GM18505 (cell line): ENCODE data around the gene MEIKIN.

Experiments
- ATAC-seq: cut with Tn5 transposase; IDR thresholded peaks from one replicate; pipeline ENCODE4 v1.9.1; 2021; ENCODE audit not compliant: unreplicated experiment
- POLR2A ChIP-seq: IDR thresholded peaks from 4 replicates; pipeline ENCODE4 v1.6.1; 2011; ENCODE audit warnings: borderline replicate concordance; ENCODE audit not compliant: insufficient read depth, insufficient read length; ENCODE audit errors: extremely low read depth

MEIKIN gene

DNA sequence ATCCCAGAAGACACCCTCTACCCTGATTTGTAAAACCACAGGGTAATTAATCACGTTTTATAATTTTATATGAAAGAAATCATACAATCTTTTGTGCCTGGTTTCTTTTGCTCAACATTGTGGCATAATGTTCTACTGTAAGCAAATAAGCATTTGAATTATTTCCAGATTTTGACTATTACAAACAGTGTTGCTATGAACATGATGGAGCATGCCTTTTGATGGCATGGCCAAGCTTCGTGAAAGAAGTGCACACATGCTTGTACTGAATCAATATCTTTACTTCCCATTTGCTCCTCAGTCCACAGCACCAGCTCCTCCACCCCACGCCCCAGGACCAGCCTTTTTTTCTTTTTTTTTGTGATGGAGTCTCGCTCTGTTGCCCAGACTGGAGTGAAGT, 36.1 kb upstream of the MEIKIN start:
- TF ChIP-seq POLR2A: no peak
- ATAC-seq: no peak

DNA sequence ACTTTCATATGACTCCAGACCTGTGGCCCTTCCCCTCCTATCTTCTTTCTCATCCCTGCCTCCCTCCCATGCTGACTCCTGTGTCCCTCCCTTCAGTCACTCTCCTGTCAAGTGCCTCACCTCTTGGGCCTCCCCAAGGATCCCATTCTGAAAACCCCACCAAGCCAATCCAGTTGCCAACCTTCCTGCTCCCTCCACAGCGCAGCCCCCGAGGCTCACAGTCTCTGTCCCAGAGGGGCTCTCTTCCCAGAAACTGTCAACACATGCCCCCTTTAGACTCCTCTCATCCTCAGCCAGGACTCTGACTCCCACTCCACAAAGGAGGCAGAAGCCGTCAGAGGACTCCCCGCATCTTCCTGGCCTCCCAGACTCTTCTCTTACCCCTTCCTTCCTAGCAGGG, 35.2 kb upstream of the MEIKIN start:
- ATAC-seq: no peak
- no peak for TF ChIP-seq POLR2A

DNA sequence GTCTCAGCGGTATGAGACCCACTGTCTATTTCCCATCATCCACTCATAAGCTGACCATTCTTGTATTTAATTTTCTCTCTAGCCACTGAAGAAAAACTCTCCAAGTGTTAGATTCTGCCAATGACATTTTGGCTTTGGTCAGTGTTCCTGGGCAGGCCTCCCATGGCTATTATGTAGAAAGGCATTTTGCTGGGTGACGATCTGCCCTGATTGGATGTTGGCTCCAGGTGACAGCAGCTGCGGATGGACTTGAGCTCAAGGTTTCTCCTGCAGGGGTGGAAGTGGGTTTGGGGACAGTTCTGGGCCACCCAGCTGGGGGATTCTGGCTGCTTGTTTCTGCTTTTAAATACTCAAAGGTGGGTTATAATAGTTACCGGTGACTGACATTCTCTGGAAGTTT, 34.4 kb upstream of the MEIKIN start:
- no peak for TF ChIP-seq POLR2A
- ATAC-seq: no peak

DNA sequence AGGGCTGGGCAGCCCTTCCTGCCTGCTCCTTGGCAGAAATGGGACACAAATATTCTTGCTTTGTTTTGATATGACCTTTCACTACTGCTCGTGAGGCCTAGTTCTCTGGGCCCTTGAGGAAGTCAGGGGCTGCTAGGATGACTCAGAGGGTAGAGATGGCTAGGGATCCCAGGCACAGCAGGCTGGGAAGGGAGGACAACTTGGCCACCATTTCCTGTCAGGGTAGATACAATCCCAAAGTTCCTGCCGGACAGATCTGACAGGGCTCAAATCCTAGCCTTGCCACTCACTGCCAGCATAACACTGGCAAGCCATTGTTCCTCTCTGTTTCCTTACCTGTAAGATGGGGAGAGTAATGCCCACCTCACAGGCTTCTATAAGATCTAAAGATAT, 31.7 kb upstream of the MEIKIN start:
- TF ChIP-seq POLR2A: no peak
- ATAC-seq: no peak

DNA sequence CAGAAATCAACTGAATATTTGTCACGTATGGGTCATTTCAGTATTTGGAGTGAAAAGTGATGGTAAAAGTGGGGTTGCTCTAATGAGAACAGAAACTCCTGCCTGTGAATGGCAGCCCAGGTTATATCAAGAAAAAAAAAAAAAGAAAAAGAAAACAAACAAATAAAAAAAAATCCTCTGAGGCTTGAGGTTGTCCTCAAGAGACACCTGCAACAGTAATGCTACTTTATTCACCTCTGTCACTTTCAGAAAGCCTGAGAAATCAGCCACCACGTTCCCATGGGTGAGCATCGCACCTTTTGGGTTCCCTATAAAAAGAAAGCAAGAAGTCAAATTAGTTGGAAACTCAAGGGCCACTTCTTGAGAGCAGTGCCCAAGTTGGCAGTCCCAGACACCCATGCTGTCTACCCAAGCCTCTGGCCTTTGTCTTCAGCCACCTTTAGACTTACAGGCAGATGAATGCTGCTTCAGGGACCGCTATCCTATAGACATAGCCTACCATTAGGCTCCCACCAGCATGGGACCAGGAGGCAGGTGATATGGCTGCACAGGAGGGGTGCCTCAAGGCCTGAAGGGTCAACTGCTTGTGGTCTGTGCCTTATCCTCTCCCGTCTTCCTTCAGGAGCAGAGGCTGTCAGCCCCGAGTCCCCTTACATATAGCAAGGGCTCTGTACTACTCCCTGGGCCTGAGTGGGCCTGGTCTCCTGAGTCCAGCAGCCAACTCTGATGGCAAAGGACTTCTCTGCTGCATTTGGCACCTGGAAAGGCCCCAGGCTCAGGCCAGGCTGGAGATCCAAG, 31.1 kb upstream of the MEIKIN start:
- ATAC-seq: no peak
- TF ChIP-seq POLR2A: no peak

DNA sequence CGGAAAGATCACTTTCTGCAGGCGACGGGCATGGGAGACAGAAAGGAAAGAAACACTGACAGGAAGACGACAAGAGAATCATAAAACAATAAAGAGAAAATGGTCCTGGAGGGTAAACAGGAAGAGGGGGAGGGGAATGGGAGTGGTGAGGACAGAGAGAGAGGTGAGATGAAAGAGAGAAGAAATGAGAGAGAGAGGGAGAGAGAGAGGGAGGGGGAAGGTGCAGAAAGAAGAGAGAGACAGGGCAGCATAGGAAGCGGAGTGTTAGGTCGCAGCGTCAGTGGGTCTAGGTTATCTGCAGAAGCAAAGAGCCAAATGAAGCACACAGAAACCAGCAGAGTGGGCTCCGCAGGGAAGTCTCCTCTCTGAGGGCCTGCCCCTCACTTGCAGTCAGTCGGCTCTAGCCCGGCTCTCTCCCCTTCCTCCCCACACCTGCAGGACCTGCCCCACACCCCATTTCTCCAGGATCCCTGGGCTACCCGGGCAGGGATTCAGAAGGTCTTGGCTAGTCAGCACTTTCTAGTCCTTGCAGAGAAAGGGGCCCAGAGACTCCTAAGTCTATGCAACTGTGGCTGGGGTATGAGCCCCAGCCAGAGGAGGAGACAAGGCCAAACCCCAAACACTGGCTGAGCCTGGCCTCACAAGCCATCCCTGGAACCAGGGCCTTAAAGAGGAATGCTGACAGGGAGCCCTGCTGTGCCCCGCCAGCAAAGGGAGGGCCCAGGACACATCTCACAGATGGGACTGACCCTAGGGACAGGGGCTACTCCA, 29.7 kb upstream of the MEIKIN start:
- TF ChIP-seq POLR2A: no peak
- no peak for ATAC-seq

DNA sequence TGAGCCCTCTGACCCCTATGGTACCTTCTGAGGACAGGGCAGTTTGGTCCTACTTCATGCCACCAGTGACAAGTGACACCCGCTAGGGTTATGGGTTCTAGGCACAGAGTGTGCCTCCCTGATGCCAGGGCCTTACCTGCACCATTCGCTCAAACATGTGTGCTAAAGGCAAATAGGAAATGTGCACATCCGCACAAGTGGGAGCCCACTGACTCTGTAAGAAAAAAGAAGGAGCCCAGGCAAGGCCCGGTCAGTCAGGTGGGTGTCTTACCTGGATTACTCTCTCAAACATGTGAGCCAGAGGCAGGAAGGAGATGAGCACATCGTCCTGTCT, 29.1 kb upstream of the MEIKIN start:
- TF ChIP-seq POLR2A: no peak
- no peak for ATAC-seq

DNA sequence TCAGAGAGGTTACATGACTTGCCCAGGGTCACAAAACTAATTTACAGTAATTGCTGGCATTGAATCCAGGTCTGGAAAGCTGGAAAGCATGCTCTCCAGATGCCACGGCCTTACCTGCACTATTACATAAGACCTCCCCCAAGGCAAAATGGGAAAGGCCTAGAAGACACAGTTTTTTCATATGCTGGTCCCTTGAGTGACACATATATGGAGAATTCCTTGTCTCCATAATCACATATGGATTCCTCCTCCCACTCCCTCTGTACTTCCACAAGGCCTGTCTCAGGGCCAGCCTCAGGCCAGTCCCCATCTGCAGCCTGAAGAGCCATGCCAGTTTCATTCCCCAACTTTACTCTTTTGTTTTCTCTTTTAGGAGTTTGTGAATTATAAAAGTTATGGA, 28.6 kb upstream of the MEIKIN start:
- no peak for TF ChIP-seq POLR2A
- no peak for ATAC-seq

DNA sequence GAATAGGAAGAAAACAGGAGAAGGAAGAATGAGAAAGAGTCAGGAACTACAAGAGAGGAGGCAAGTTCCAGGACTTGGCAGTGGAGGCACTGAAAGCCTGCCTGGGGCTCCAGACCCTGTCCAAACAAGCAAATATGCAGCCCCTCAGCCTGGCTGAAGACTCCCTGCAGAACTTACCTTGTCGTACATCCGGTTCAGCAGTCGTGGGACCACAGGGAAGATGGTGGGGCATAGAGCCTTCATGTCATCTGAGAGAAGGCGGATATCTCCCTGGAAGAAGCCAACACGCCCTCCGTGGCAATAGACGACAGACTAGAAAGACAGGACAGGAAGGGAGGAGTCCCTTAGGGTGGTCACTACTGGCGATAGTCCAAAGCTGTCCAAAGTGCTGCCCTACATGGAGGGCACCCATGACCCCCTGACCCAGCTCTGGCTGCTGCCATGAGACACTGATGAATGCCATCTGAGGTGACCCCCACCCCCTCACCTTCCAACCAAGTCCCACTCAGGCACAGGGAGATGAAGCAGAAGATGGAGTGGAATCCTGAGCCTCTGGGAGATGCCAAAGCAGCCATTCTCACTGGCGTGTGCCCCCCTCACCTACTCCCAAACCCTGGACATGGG, 27.7 kb upstream of the MEIKIN start:
- ATAC-seq: no peak
- no peak for TF ChIP-seq POLR2A

DNA sequence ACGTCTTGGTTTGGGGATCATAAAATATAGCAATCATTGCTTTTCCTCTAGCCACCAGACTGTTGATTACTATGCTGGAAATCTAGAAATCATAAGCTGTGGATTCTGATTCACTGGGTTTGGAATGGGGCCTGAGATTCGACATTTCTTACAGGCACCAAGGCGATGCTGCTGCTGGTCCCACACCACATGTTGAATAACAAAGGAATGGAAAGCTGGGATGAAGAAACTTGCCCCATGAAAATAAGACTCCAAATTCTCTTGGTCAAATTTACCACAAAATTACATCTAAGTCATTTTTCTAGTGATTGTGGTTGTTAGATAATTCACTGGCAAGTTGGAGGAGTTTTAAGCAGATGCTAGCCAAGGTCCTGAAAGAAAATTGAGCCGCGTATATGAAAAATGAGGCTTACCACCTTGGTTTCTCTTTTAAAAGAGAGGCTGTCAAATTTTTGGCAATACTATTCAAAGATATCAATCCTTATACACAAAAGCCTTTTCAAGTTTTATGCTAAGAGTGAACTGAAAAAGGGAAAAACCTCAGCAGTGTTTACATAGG, 23.0 kb upstream of the MEIKIN start:
- no peak for TF ChIP-seq POLR2A
- no peak for ATAC-seq

DNA sequence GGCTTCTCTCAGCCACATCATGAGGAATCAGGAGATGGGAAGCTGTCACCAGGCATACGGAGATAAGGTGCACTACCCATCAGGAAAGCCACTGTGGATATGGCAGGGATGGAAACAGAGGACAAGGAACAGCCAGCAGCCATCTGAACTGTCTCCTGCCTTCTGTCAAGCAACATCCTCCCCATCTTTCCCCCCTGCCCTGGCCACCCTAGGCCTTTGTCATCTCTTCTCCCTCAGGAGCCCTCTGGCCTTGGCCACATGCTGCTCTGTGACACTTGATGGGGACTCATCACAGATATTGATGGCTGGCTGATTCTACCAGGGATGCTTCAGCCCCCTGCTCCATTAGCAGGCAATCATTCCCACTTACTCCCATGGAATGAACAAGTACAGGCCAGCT, 21.1 kb upstream of the MEIKIN start:
- no peak for ATAC-seq
- no peak for TF ChIP-seq POLR2A

DNA sequence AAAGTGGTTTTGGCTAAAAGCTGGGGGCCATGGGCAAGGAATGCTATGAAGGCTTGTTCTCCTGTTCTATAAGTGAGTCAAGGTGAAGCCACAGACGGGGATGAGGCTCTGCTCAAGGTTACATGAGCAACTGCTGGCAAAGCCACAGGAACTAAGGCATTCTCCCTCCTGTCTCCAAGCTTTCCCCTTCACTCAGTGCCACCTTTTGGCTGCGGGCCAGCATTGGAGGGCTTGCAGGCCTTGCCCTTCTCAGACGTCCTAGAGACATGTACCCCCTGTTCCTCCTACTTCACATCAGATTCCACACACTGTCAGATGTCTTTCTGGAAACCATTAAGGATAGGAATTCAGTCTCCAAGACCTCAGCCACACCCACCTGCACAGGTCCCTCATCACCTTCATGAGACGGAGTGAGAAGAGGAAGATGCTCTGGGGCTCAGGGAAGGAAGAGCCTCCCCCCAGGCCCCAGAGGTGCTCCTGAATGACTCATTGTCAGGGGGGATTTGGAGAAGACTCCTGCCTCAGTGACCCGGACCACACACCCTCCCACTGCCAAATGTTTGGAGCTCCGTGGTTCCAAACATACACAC, 20.5 kb upstream of the MEIKIN start:
- TF ChIP-seq POLR2A: no peak
- ATAC-seq: no peak

DNA sequence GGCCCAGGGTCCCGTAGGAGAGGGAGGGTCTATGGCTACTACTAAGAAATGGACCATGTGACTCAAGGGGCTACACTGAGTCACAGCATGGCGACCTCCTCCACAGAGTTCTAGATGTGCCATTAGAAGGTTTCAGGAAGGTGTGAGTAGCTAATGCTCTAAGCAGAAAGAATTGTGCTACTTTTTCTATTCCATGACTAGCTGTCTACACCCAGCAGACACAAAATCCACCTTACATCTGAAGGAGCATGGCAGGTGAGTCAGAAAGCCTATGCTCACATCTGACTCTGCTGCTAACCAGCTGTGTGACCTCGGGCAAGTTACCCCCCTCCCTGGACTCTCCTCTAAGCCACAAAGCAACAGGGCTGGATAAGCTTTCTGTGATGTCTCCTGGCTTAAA, 14.4 kb upstream of the MEIKIN start:
- ATAC-seq: no peak
- no peak for TF ChIP-seq POLR2A

DNA sequence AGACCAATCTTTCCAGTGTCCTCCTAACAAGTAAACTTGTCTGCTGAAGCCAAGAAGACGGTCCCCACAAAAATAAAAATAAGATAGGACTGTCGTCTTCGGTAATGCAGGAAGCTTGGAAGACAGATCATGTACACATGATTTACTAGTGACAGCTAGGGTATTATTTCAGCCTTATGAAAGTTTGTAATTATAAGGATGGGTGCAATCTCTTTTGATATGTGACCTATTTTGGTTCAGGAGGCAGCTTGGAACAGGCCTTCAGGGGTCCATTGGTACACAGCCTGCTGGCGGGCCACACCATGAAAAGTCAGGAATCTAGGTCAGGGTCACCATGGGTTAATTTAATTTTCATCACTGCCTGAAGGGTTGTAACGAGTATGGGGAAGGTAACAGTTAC, 13.7 kb upstream of the MEIKIN start:
- no peak for ATAC-seq
- no peak for TF ChIP-seq POLR2A

DNA sequence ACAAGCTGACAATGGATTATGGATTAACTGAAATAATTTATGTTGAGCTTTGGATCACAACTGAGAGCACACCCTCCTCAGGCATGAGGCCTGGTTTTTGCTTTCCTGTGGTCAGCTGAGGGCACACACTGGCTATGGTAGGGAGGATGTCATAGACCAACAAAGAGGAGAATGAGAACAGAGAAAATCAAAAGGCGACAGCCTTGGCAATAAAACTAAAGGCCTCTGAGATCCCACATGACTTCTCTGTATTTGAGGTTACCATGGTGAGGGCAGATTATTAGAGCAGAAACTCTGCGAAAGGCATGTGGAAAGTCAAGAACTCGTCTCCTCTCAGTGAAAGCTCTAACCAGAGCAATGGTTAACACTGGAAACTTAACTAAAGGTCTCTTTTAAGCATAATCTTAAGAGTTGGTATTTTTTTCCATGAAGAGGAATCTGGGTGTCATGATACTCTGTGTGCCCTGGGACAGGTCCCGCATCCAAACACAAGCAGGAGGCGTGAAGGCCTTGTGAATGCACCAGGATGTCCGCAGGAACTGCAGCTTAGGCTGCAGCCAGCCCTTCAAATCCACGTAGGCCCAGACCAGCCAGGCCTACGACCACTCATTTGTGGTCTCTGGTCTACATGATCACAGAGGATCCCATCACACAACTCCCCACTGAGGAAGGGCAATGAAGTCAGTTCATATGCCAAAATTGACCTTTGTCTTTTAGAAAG, 12.4 kb upstream of the MEIKIN start:
- no peak for TF ChIP-seq POLR2A
- no peak for ATAC-seq
